Inferior parietal cortex (tissue), 1 donor: ENCODE measurements around the gene WNT2B.

Source experiments
- DNase-seq: peaks from one replicate; pipeline ENCODE4 v3.0.0-alpha.2; 2016; ENCODE audit errors: extremely low spot score

The WNT2B gene

GRCh38 chr1:112527266-112528010 lies 18.7 kb downstream of the WNT2B start:
- DNase-seq, result no peak

- no peak for DNase-seq
These were observed 19.3 kb downstream of the WNT2B start for GRCh38 chr1:112528076-112528475.

- DNase-seq, result no peak
These were observed 20.5 kb downstream of the WNT2B start for GRCh38 chr1:112529301-112529700.

GRCh38 chr1:112530832-112531231 lies 22.1 kb downstream of the WNT2B start:
- DNase-seq, result no peak

- no peak for DNase-seq
These were observed 23.3 kb downstream of the WNT2B start for GRCh38 chr1:112532064-112532463.

GRCh38 chr1:112533029-112533428 lies 24.3 kb downstream of the WNT2B start:
- DNase-seq, result no peak

- no peak for DNase-seq
These were observed 27.8 kb downstream of the WNT2B start for GRCh38 chr1:112536561-112536960.

- no peak for DNase-seq
These were observed 28.7 kb downstream of the WNT2B start for GRCh38 chr1:112537456-112537855.

- DNase-seq, result peak; percentile 14
These were observed 30.1 kb downstream of the WNT2B start for GRCh38 chr1:112538883-112539282.

- no peak for DNase-seq
These were observed 31.5 kb downstream of the WNT2B start for GRCh38 chr1:112540226-112540794.

- DNase-seq, result no peak
These were observed 32.5 kb downstream of the WNT2B start for GRCh38 chr1:112541299-112541698.

- DNase-seq, result no peak
These were observed 33.6 kb downstream of the WNT2B start for GRCh38 chr1:112542206-112542973.

GRCh38 chr1:112544011-112544688 lies 35.4 kb downstream of the WNT2B start:
- DNase-seq, result no peak

- no peak for DNase-seq
These were observed 36.0 kb downstream of the WNT2B start for GRCh38 chr1:112544751-112545150.

- no peak for DNase-seq
These were observed 37.3 kb downstream of the WNT2B start for GRCh38 chr1:112546076-112546475.

- no peak for DNase-seq
These were observed 39.8 kb downstream of the WNT2B start for GRCh38 chr1:112548547-112548946.

- DNase-seq, result no peak
These were observed 40.8 kb downstream of the WNT2B start for GRCh38 chr1:112549590-112549989.

- no peak for DNase-seq
These were observed 45.6 kb downstream of the WNT2B start for GRCh38 chr1:112554411-112554810.

GRCh38 chr1:112557385-112557784 lies 48.6 kb downstream of the WNT2B start:
- no peak for DNase-seq

GRCh38 chr1:112558634-112559033 lies 49.9 kb downstream of the WNT2B start:
- DNase-seq, result no peak

GRCh38 chr1:112563341-112563740 lies 54.6 kb downstream of the WNT2B start:
- DNase-seq, result no peak

- DNase-seq, result no peak
These were observed 55.3 kb downstream of the WNT2B start for GRCh38 chr1:112564081-112564480.
